PC-9 (cell line): ENCODE results near the gene IMP3. TPM values are rescaled to one million over a fixed set of nuclear protein-coding genes. Genes with fewer than 3 reads are reported as not detected.
A peak's percentile ranks its signal among the peaks of the same experiment; 100 is the strongest.

Experiments used
- BruUV-seq: library from RNA; stranded (reverse); fragments of 400-500 nt; replicated peaks from 2 replicates; lab custom pipeline; 2021; lab: Mats Ljungman, UMichigan
- CTCF ChIA-PET: fragments of 300-600 bp; sonication (Branson Sonifier 250); formaldehyde crosslinking; loops from one replicate; lab custom pipeline; 2022; ENCODE audit warnings: antibody characterized with exemption; lab: Charles Lee
- POLR2A ChIA-PET: fragments of 300-600 bp; sonication (Branson Sonifier 250); formaldehyde crosslinking; loops from one replicate; lab custom pipeline; 2022; ENCODE audit warnings: antibody characterized with exemption; ENCODE audit not compliant: unreplicated experiment; lab: Charles Lee
- DNase-seq, 2 experiments: peaks; one replicate each; pipeline versions ENCODE4 v3.0.0 to v3.0.0-alpha.2; 2015 to 2022; ENCODE audit warnings: mixed read lengths in 1 of 2
- H2AFZ ChIP-seq: fragments of 200-600 bp; sonication (generic); 2 replicates; pipeline ENCODE4 v1.8.1; 2017; ENCODE audit warnings: antibody characterized with exemption
- H3F3A ChIP-seq: fragments of 200-600 bp; sonication (generic); 2 replicates; pipeline ENCODE4 v1.8.1; 2017; ENCODE audit warnings: antibody characterized with exemption, mild to moderate bottlenecking, low read depth; ENCODE audit not compliant: insufficient read depth
- H3K27ac ChIP-seq: fragments of 200-600 bp; sonication (generic); 2 replicates; pipeline ENCODE4 v1.6.1; 2016; ENCODE audit warnings: mixed run types
- H3K27me3 ChIP-seq: fragments of 200-600 bp; sonication (generic); 2 replicates; pipeline ENCODE4 v1.6.1; 2016; ENCODE audit warnings: low read depth, mixed run types; ENCODE audit not compliant: insufficient read depth
- H3K36me3 ChIP-seq: fragments of 200-600 bp; sonication (generic); 2 replicates; pipeline ENCODE4 v1.6.1; 2016; ENCODE audit warnings: low read depth, mixed run types
- H3K4me1 ChIP-seq: fragments of 200-600 bp; sonication (generic); replicated peaks from 2 replicates; pipeline ENCODE4 v1.6.1; 2016; ENCODE audit warnings: mixed run types; ENCODE audit not compliant: insufficient read depth
- H3K4me2 ChIP-seq: fragments of 200-600 bp; sonication (generic); 2 replicates; pipeline ENCODE4 v1.6.1; 2017; ENCODE audit warnings: mixed run types
- H3K4me3 ChIP-seq: fragments of 200-600 bp; sonication (generic); 2 replicates; pipeline ENCODE4 v1.6.1; 2016; ENCODE audit warnings: mixed run types
- H3K79me2 ChIP-seq: fragments of 200-600 bp; sonication (generic); 2 replicates; pipeline ENCODE4 v1.6.1; 2017; ENCODE audit warnings: low read depth, mixed run types
- H3K9me2 ChIP-seq: fragments of 200-600 bp; sonication (generic); 2 replicates; pipeline ENCODE4 v1.8.1; 2017; ENCODE audit warnings: mild to moderate bottlenecking; ENCODE audit not compliant: insufficient read depth
- H3K9me3 ChIP-seq: fragments of 200-600 bp; sonication (generic); 2 replicates; pipeline ENCODE4 v1.8.1; 2016; ENCODE audit warnings: low read depth; ENCODE audit not compliant: insufficient read depth
- H4K20me1 ChIP-seq: fragments of 200-600 bp; sonication (generic); 2 replicates; pipeline ENCODE4 v1.8.1; 2017; ENCODE audit not compliant: insufficient read depth
- EZH2 ChIP-seq: fragments of 200-600 bp; sonication (generic); IDR thresholded peaks from 2 replicates; pipeline ENCODE4 v1.8.0; 2017; ENCODE audit warnings: antibody characterized with exemption, low read depth
- intact Hi-C: fragments of 100-400 bp; cut with micrococcal nuclease; formaldehyde crosslinking; loops from one replicate; pipeline ENCODE4 v1.10.0; 2022; ENCODE audit not compliant: unreplicated experiment
- total RNA-seq: library from RNA; stranded (reverse); gene quantifications from 2 replicates; pipeline ENCODE4 v1.2.3, GENCODE V29; 2021
- TF ChIP-seq, protein P1 (sequence below): fragments of 200-600 bp; sonication (generic); conservative IDR thresholded peaks from 2 replicates; pipeline ENCODE4 v1.6.1; 2017; ENCODE audit warnings: mixed run types, antibody characterized with exemption, mild to moderate bottlenecking, moderate library complexity

IMP3 gene
- total RNA-seq, 1 experiment from 2014 or later: 53.0 TPM

DNA sequence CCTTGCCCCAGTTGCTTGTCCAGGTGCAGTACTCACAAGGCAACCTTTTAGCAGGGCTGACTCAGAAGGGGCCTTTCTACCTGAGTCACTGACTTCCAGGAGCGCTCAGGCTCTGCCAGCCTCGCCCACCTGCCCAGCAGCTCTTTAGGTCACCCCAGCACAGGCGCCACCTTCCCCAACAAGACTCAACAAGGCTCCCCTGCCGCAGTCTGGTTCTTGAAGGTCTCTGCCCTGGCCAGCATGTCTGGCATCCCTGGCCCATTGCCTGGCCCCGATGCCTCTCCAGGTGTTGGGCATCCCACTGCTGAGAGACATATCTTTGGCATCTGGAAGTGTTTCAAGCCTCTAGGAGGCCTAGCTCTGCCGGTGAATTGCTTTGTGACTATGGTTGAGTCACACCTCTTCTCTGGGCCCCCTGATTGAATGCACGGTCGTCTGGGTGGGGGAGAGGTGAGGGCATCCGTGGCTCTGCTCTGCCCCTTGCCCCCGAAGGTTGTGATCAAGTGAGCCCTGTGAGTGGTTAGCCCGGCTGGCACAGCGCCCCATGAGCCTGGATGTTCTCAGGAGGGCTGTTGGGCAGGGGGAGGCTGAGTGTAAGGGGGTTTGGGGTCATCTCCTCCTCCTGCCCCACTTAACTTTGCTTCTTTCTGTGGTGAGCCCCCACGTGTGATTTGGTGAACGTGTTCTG is 29.3 kb upstream of the IMP3 start:
- ChIA-PET POLR2A (interaction anchor here (0.6 to 0.7 kb wide), 3 partner anchors 8 to 23 kb away, joined by 3 to 6 read pairs (median 6); partner anchors contain the start of gene SNX33), CTCF (no interaction called here)
- H3K27ac ChIP-seq: peak overlapping the region; percentile 99
- BruUV-seq: TSS peak; percentile 14
- no peaks in the 10 kb centered on the region for H4K20me1 ChIP-seq
- H3K4me3 ChIP-seq: no peak overlapping the region
- no peaks in the 10 kb centered on the region for H3K36me3 ChIP-seq
- H3K9me2 ChIP-seq: no peaks in the 10 kb centered on the region
- peak overlapping the region; percentile 67 for H3K4me2 ChIP-seq
- H3K4me1 ChIP-seq: peaks cover 100% of the 10 kb centered on the region
- peak; percentile 88 to 90 for DNase-seq
- H3F3A ChIP-seq: peaks cover 92% of the 10 kb centered on the region
- intact Hi-C loops: loop anchor here (5.0 kb wide), 2 partner anchors 217 to 627 kb away; partner anchors contain the start of gene SIN3A
- TF ChIP-seq, protein P1, sequence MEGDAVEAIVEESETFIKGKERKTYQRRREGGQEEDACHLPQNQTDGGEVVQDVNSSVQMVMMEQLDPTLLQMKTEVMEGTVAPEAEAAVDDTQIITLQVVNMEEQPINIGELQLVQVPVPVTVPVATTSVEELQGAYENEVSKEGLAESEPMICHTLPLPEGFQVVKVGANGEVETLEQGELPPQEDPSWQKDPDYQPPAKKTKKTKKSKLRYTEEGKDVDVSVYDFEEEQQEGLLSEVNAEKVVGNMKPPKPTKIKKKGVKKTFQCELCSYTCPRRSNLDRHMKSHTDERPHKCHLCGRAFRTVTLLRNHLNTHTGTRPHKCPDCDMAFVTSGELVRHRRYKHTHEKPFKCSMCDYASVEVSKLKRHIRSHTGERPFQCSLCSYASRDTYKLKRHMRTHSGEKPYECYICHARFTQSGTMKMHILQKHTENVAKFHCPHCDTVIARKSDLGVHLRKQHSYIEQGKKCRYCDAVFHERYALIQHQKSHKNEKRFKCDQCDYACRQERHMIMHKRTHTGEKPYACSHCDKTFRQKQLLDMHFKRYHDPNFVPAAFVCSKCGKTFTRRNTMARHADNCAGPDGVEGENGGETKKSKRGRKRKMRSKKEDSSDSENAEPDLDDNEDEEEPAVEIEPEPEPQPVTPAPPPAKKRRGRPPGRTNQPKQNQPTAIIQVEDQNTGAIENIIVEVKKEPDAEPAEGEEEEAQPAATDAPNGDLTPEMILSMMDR: no peak
- TF ChIP-seq EZH2: no peak
- H3K27me3 ChIP-seq: no peaks in the 10 kb centered on the region
- H3K9me3 ChIP-seq: no peaks in the 10 kb centered on the region
- peaks cover 13% of the 10 kb centered on the region; the same call in 1 of the 2 replicates for H3K79me2 ChIP-seq
- H2AFZ ChIP-seq: no peak overlapping the region; the same call in 1 of the 2 replicates

DNA sequence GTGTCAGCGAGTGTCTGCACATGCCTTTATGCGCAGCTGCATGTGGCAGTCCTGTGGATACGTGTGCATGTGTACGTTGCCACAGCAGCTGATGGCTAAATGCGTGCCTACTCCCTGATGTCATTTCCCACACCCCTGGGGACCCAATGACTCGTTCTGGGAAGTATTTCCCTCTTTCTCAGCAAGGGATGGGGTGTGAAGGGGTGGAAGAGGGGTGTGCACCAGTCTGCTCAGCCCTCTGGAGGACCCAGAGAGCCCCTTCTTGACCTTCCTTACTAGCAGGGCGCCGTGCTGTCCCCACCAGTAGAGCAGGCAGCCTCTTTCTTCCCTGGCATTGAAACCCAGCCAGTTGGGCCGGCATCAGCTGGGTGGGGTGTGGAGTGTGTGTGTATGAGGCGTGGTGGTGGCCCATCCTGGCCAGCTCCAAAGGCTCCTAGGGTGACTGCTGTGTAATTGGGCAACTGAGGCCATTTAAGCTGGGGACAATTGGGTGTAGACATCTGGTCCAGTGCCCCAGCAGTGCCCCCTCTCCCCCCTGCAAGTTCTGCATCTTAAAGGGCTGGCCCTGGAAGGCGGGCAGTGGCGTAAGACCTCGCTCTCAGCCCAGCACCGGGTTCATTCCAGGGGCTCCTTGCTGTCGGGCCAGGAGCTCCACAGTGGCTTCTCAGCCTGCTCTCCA is 26.9 kb upstream of the IMP3 start:
- Histone ChIP-seq H3K27me3 (no peaks in the 10 kb centered on the region), H3K4me2 (peak overlapping the region; percentile 71), H3K4me3 (no peak overlapping the region; the same call in 1 of the 2 replicates), H3K4me1 (peaks cover 100% of the 10 kb centered on the region), H3K79me2 (peaks cover 20% of the 10 kb centered on the region), H3K9me3 (no peaks in the 10 kb centered on the region), H3K27ac (peak overlapping the region; percentile 99), H3K9me2 (no peaks in the 10 kb centered on the region), H4K20me1 (no peaks in the 10 kb centered on the region), H2AFZ (no peak overlapping the region), H3K36me3 (no peaks in the 10 kb centered on the region), H3F3A (peaks cover 81% of the 10 kb centered on the region)
- intact Hi-C loops: loop anchor here (2.0 to 5.0 kb wide), 3 partner anchors 42 to 625 kb away; partner anchors contain the start of genes SIN3A and SNUPN
- peak; percentile 89 to 98 for DNase-seq
- ChIA-PET CTCF (no interaction called here), POLR2A (interaction anchor here (0.7 kb wide), 1 partner anchor 905 kb away, joined by 4 read pairs; no protein-coding TSS in a partner anchor)
- TSS peak; percentile 60 for BruUV-seq
- TF ChIP-seq EZH2: no peak

DNA sequence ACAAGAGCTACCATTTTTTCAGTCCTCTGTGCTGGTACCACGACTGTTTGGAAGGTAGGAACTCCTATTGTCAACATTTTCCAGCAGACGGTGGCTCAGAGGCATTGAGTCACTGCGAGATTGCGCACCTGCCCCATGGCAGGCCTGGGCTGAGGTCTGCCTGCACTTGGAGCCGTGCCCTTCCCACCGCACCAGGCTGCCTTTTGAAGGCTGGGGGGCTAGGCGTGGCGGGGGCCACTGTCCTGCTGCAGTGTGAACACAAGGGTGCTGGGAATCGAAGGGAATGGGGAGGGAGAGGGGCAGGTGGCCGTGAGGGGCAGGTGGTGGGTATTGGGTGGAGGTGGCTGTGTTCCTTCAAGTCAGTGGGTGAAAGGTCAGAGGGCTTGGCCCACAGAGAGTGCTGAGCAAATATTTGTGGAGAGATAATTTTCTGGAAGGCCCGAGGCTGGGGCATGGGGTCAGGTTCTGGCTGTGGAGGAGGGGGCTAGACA is 24.0 kb upstream of the IMP3 start:
- no TSS peak for BruUV-seq
- intact Hi-C loops: no loop called here
- no peaks in the 10 kb centered on the region for H4K20me1 ChIP-seq
- H3K9me2 ChIP-seq: no peaks in the 10 kb centered on the region
- H2AFZ ChIP-seq: no peak overlapping the region
- ChIA-PET CTCF (no interaction called here), POLR2A (no interaction called here)
- H3K4me1 ChIP-seq: peaks cover 88% of the 10 kb centered on the region
- peak overlapping the region; percentile 99 for H3K27ac ChIP-seq
- H3F3A ChIP-seq: peaks cover 79% of the 10 kb centered on the region
- no peaks in the 10 kb centered on the region for H3K36me3 ChIP-seq
- H3K4me3 ChIP-seq: no peak overlapping the region
- peak overlapping the region; percentile 58 for H3K4me2 ChIP-seq
- TF ChIP-seq, protein P1: no peak
- TF ChIP-seq EZH2: no peak
- peak; percentile 64 to 76 for DNase-seq
- H3K9me3 ChIP-seq: no peaks in the 10 kb centered on the region
- H3K27me3 ChIP-seq: no peaks in the 10 kb centered on the region
- H3K79me2 ChIP-seq: peaks cover 7% of the 10 kb centered on the region
